GM12878 (cell line): ENCODE data around the gene LENEP. TPM values are rescaled to one million over a fixed set of nuclear protein-coding genes. Genes with fewer than 3 reads are reported as not detected.

Source experiments
- ATAC-seq: fragments of 200-7000 bp; cut with Tn5 transposase; 3 replicates; pipeline ENCODE4 v1.9.1; 2020; ENCODE audit warnings: mild to moderate bottlenecking, moderate library complexity
- BruUV-seq: library from RNA; stranded (reverse); fragments of 400-500 nt; replicated peaks from 2 replicates; lab custom pipeline; 2021; lab: Mats Ljungman, UMichigan
- CTCF ChIA-PET: fragments of 300-600 bp; sonication (Branson Sonifier 250); formaldehyde crosslinking; extraction: SDS; loops from one replicate; lab custom pipeline; 2021; ENCODE audit warnings: inconsistent platforms; lab: Yijun Ruan, JAX
- POLR2A ChIA-PET: fragments of 350-600 bp; formaldehyde crosslinking; extraction: SDS; loops from one replicate; lab custom pipeline; 2021; ENCODE audit warnings: inconsistent platforms; lab: Charles Lee
- RAD21 ChIA-PET: fragments of 300-600 bp; sonication (Branson Sonifier 250); formaldehyde crosslinking; loops from one replicate; lab custom pipeline; 2023; ENCODE audit warnings: antibody characterized with exemption; ENCODE audit not compliant: unreplicated experiment; lab: Charles Lee
- SMC1A ChIA-PET: fragments of 300-600 bp; sonication (Branson Sonifier 250); formaldehyde crosslinking; loops from one replicate; lab custom pipeline; 2023; ENCODE audit not compliant: unreplicated experiment, uncharacterized antibody; lab: Charles Lee
- DNase-seq: peaks from one replicate; pipeline ENCODE4 v3.0.0-alpha.2; 2011; ENCODE audit warnings: low read depth, low spot score
- FAIRE-seq: peaks from 3 replicates; lab custom pipeline; 2011; peaks lifted over from hg19 to GRCh38; lab: Jason Lieb, UNC
- H2AFZ ChIP-seq: 2 replicates; pipeline ENCODE4 v1.6.0; 2011; ENCODE audit warnings: low read depth, low read length, control low read depth; ENCODE audit not compliant: control insufficient read depth
- H3K27ac ChIP-seq: 2 replicates; pipeline ENCODE4 v1.5.1; 2011; ENCODE audit warnings: control low read depth; ENCODE audit not compliant: control insufficient read depth, insufficient read depth
- H3K27me3 ChIP-seq, 2 experiments: replicated peaks in 1 of 2; 2 replicates each; pipeline versions ENCODE4 v1.6.0 to v1.6.1; 2011; ENCODE audit warnings: low read length in 1 of 2; ENCODE audit not compliant: control insufficient read depth in 2 of 2, insufficient read depth in 2 of 2
- H3K36me3 ChIP-seq, 2 experiments: 2 replicates each; pipeline ENCODE4 v1.5.1; 2011; ENCODE audit warnings: low read length in 1 of 2; ENCODE audit not compliant: control insufficient read depth in 2 of 2, insufficient read depth in 2 of 2
- H3K4me1 ChIP-seq: 2 replicates; pipeline ENCODE4 v1.6.1; 2011; ENCODE audit warnings: mild to moderate bottlenecking, low read length, moderate library complexity, mixed read lengths; ENCODE audit not compliant: control insufficient read depth, insufficient read depth
- H3K4me2 ChIP-seq: 2 replicates; pipeline ENCODE4 v1.6.0; 2011; ENCODE audit warnings: control low read depth; ENCODE audit not compliant: control insufficient read depth, insufficient read depth
- H3K4me3 ChIP-seq: fragments of 200-600 bp; sonication (generic); 2 replicates; pipeline ENCODE4 v1.5.1; 2016
- H3K79me2 ChIP-seq: 2 replicates; pipeline ENCODE4 v1.6.0; 2011; ENCODE audit warnings: low read length; ENCODE audit not compliant: control insufficient read depth, insufficient read depth
- H3K9ac ChIP-seq: 2 replicates; pipeline ENCODE4 v1.8.0; 2011; ENCODE audit warnings: low read length, control low read depth, mixed read lengths; ENCODE audit not compliant: control insufficient read depth, insufficient read depth
- H3K9me3 ChIP-seq: replicated peaks from 3 replicates; pipeline ENCODE4 v1.5.1; 2011; ENCODE audit warnings: mild to moderate bottlenecking, low read length; ENCODE audit not compliant: control insufficient read depth, insufficient read depth
- H4K20me1 ChIP-seq: 2 replicates; pipeline ENCODE4 v1.6.0; 2011; ENCODE audit not compliant: control insufficient read depth, insufficient read depth
- SRF ChIP-seq, 2 experiments: IDR thresholded peaks; 2 replicates each; pipeline ENCODE4 v1.6.1; 2011; ENCODE audit warnings: low read depth in 2 of 2, low read length in 2 of 2, mild to moderate bottlenecking in 1 of 2, moderate library complexity in 1 of 2
- ZNF274 ChIP-seq: IDR thresholded peaks from one replicate; pipeline ENCODE4 v1.8.0; 2011; ENCODE audit not compliant: insufficient read length, insufficient read depth
- WGBS: methylation state at CpG from one replicate; pipeline ENCODE4 v1.1.6; 2016; ENCODE audit warnings: low lambda C conversion rate; ENCODE audit not compliant: insufficient replicate concordance, insufficient coverage; ENCODE audit errors: missing lambda C conversion rate; 5-methylcytosine and 5-hydroxymethylcytosine counted together
- in situ Hi-C: fragments of 300-500 bp; cut with MboI; formaldehyde crosslinking; loops from 9 replicates; pipeline ENCODE4 v1.14.3; 2018; ENCODE audit warnings: mixed read lengths
- intact Hi-C: fragments of 100-400 bp; cut with micrococcal nuclease; formaldehyde crosslinking; loops from one replicate; pipeline ENCODE4 v1.14.2; 2022; ENCODE audit not compliant: unreplicated experiment
- polyA plus RNA-seq, 11 experiments: library from polyadenylated mRNA; depleted of rRNA in 4 of 11; unstranded in 6 of 11; stranded (reverse) in 5 of 11; fragments of >200 nt; fragmentation: Nextera tagmentation in 4 of 11; fragmentation: Illumina TruSeq in 1 of 11; extraction: Ambion mirVana in 4 of 11; extraction: Trizol in 1 of 11; gene quantifications; 1 replicate in 1 of 11; 2 replicates in 10 of 11; pipeline versions ENCODE4 v1.2.1 to v1.2.3, GENCODE V29; 2011 to 2016; ENCODE audit warnings: inconsistent platforms in 2 of 11, missing spikeins in 2 of 11, low read depth in 1 of 11
- total RNA-seq, 4 experiments: library from RNA; depleted of rRNA in 3 of 4; stranded (reverse); fragments of >200 nt in 3 of 4; fragmentation: Illumina TruSeq in 1 of 4; extraction: Trizol in 1 of 4; gene quantifications; 2 replicates each; pipeline versions ENCODE4 v1.2.1 to v1.2.3, GENCODE V29; 2013 to 2021
- TF ChIP-seq, protein P1 (sequence below): fragments of 450-650 bp; IDR thresholded peaks from 2 replicates; pipeline ENCODE4 v1.6.1; 2016; ENCODE audit warnings: mild to moderate bottlenecking, moderate library complexity, borderline replicate concordance

Gene LENEP
- total and polyA plus RNA-seq, 10 of the 15 experiments (the other 5 are each of a cell fraction or from before 2014, with no cell fraction given): 0.27 to 1.1 (median 0.64) TPM; not detected in 7

DNA sequence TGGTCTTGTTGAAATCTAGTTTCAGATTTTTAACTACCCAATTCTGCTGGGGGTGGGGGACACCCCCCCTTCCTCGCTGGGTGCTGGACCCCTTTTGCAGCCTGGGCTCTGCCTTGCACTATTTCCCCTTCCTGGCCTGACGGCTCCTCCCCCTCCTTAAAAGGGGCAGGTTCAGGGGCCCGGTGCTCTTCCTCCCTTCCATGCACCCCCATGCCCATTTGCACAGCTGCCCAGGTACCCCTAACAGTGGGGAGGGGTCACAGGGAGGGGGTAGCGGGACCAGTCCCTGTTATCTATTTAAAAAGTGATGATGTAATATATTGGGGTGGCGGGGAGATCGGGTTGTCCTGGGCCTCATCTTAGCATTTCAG, 24.5 kb downstream of the LENEP start:
- WGBS: 26% methylated on average over 6 of the region's 6 CpGs
- Histone ChIP-seq H3K27me3 (no peaks in the 10 kb centered on the region; a peak in 1 of 4 replicates), H3K27ac (peak overlapping the region; percentile 75), H3K36me3 (peaks cover 0 to 15% of the 10 kb centered on the region in 2 experiments; a peak in 3 of 4 replicates), H3K4me1 (peaks cover 23% of the 10 kb centered on the region), H3K4me2 (peak overlapping the region; percentile 90), H3K79me2 (no peaks in the 10 kb centered on the region; the same call in 1 of the 2 replicates), H3K9me3 (no peaks in the 10 kb centered on the region), H2AFZ (peak overlapping the region; percentile 61), H3K9ac (peak overlapping the region; percentile 59), H3K4me3 (peak overlapping the region; percentile 65), H4K20me1 (no peaks in the 10 kb centered on the region)
- intact Hi-C loops (loop anchor here (1.0 to 2.0 kb wide), 3 partner anchors 15 to 43 kb away; partner anchors contain the start of gene ZBTB7B), in situ Hi-C loops (no loop called here)
- no peak for FAIRE-seq
- CTCF ChIA-PET: interaction anchor here (0.5 to 4.2 kb wide), 29 partner anchors 11 to 599 kb away, joined by 3 to 42 read pairs (median 5); partner anchors contain the start of genes ADAM15, FLAD1, KRTCAP2 and PBXIP1
- no peak for DNase-seq
- POLR2A ChIA-PET: interaction anchor here (0.7 to 2.8 kb wide), 9 partner anchors 10 to 82 kb away, joined by 3 to 11 read pairs (median 5); partner anchors contain the start of genes FLAD1, PMVK and SHC1
- RAD21 ChIA-PET: interaction anchor here (0.5 to 3.1 kb wide), 17 partner anchors 8 to 653 kb away, joined by 3 to 14 read pairs (median 4); partner anchors contain the start of genes ADAM15, PBXIP1, SHC1 and ZBTB7B
- no peak for TF ChIP-seq ZNF274
- TF ChIP-seq, protein P1, sequence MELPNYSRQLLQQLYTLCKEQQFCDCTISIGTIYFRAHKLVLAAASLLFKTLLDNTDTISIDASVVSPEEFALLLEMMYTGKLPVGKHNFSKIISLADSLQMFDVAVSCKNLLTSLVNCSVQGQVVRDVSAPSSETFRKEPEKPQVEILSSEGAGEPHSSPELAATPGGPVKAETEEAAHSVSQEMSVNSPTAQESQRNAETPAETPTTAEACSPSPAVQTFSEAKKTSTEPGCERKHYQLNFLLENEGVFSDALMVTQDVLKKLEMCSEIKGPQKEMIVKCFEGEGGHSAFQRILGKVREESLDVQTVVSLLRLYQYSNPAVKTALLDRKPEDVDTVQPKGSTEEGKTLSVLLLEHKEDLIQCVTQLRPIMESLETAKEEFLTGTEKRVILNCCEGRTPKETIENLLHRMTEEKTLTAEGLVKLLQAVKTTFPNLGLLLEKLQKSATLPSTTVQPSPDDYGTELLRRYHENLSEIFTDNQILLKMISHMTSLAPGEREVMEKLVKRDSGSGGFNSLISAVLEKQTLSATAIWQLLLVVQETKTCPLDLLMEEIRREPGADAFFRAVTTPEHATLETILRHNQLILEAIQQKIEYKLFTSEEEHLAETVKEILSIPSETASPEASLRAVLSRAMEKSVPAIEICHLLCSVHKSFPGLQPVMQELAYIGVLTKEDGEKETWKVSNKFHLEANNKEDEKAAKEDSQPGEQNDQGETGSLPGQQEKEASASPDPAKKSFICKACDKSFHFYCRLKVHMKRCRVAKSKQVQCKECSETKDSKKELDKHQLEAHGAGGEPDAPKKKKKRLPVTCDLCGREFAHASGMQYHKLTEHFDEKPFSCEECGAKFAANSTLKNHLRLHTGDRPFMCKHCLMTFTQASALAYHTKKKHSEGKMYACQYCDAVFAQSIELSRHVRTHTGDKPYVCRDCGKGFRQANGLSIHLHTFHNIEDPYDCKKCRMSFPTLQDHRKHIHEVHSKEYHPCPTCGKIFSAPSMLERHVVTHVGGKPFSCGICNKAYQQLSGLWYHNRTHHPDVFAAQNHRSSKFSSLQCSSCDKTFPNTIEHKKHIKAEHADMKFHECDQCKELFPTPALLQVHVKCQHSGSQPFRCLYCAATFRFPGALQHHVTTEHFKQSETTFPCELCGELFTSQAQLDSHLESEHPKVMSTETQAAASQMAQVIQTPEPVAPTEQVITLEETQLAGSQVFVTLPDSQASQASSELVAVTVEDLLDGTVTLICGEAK: peak; percentile 39; the same call in 1 of the 2 replicates
- peak in 1 of 2 experiments; percentile 33; a peak in 1 of 4 replicates for TF ChIP-seq SRF (IDR thresholded peaks at IDR 0.05; ENCODE audit: low read depth in 2 of 2, low read length in 2 of 2)
- peak; percentile 56 for ATAC-seq
- SMC1A ChIA-PET: interaction anchor here (0.6 to 2.8 kb wide), 11 partner anchors 11 to 620 kb away, joined by 3 to 14 read pairs (median 4); partner anchors contain the start of genes FLAD1, PBXIP1, PYGO2 and SHC1
- BruUV-seq: no TSS peak
